Endothelial cell of umbilical vein (primary cell): ENCODE measurements around the gene GNB2. TPM values are rescaled to one million over a fixed set of nuclear protein-coding genes. Genes with fewer than 3 reads are reported as not detected.
"Not testable (repeated sequence)": the region's sequence is repeated elsewhere in the genome, so short reads cannot be mapped to it uniquely, and the experiment has no call there.

Experiments
- BruUV-seq: library from RNA; stranded (reverse); fragments of 400-500 nt; replicated peaks from 2 replicates; lab custom pipeline; 2021; lab: Mats Ljungman, UMichigan
- CTCF ChIA-PET: fragments of 300-600, 350-600 bp; sonication (Branson Sonifier 250); formaldehyde crosslinking; loops from one replicate; lab custom pipeline; 2021; ENCODE audit warnings: antibody characterized with exemption, inconsistent platforms; lab: Charles Lee
- POLR2A ChIA-PET: fragments of 300-600, 350-600 bp; sonication (Branson Sonifier 250); formaldehyde crosslinking; loops from one replicate; lab custom pipeline; 2021; ENCODE audit warnings: antibody characterized with exemption, inconsistent platforms; lab: Charles Lee
- DNase-seq: peaks from one replicate; pipeline ENCODE4 v3.0.0-alpha.2; 2011; ENCODE audit warnings: low read depth, low spot score
- FAIRE-seq: peaks from 2 replicates; lab custom pipeline; 2011; peaks lifted over from hg19 to GRCh38; lab: Jason Lieb, UNC
- H2AFZ ChIP-seq: 2 replicates; pipeline ENCODE4 v1.6.0; 2012; ENCODE audit warnings: low read depth, low read length, control low read depth, inconsistent platforms
- H3K27ac ChIP-seq: 2 replicates; pipeline ENCODE4 v1.5.1; 2011; ENCODE audit warnings: low read depth, mild to moderate bottlenecking, control low read depth, low read length, moderate library complexity; ENCODE audit not compliant: insufficient read depth
- H3K27me3 ChIP-seq, 2 experiments: 2 replicates each; pipeline versions ENCODE4 v1.6.0 to v1.6.1; 2011; ENCODE audit warnings: low read length in 2 of 2, mixed read lengths in 1 of 2; ENCODE audit not compliant: control insufficient read depth in 2 of 2, insufficient read depth in 2 of 2
- H3K36me3 ChIP-seq, 2 experiments: 2 replicates in 1 of 2; 3 replicates in 1 of 2; pipeline ENCODE4 v1.5.1; 2011; ENCODE audit warnings: low read length in 2 of 2, mild to moderate bottlenecking in 1 of 2, moderate library complexity in 1 of 2; ENCODE audit not compliant: control insufficient read depth in 2 of 2, insufficient read depth in 2 of 2; ENCODE audit errors: extremely low read depth in 1 of 2
- H3K4me1 ChIP-seq: 3 replicates; pipeline ENCODE4 v1.5.1; 2011; ENCODE audit warnings: mild to moderate bottlenecking, low read length; ENCODE audit not compliant: control insufficient read depth, insufficient read depth; ENCODE audit errors: extremely low read depth
- H3K4me2 ChIP-seq: 2 replicates; pipeline ENCODE4 v1.6.1; 2011; ENCODE audit warnings: low read length, control low read depth, mixed read lengths; ENCODE audit not compliant: insufficient read depth
- H3K4me3 ChIP-seq, 3 experiments: fragments of 200-600 bp in 1 of 3; sonication (generic), shearing (Covaris generic) in 1 of 3; replicated peaks in 1 of 3; 2 replicates each; pipeline ENCODE4 v1.5.1; 2011 to 2016; ENCODE audit warnings: control low read depth in 3 of 3, low read length in 3 of 3, mild to moderate bottlenecking in 2 of 3, inconsistent platforms in 1 of 3, low read depth in 1 of 3, moderate library complexity in 1 of 3; ENCODE audit not compliant: insufficient read depth in 1 of 3
- H3K79me2 ChIP-seq: 2 replicates; pipeline ENCODE4 v1.6.0; 2012; ENCODE audit warnings: low read length, inconsistent platforms; ENCODE audit not compliant: control insufficient read depth, insufficient read depth
- H3K9ac ChIP-seq: replicated peaks from 2 replicates; pipeline ENCODE3; 2011; ENCODE audit warnings: low read length, control low read depth; ENCODE audit not compliant: insufficient read depth; ENCODE audit errors: extremely low read depth
- H3K9me1 ChIP-seq: replicated peaks from 3 replicates; pipeline ENCODE4 v1.6.0; 2011; ENCODE audit warnings: mild to moderate bottlenecking, low read length; ENCODE audit not compliant: control insufficient read depth, insufficient read depth; ENCODE audit errors: extremely low read depth
- H3K9me3 ChIP-seq: replicated peaks from 2 replicates; pipeline ENCODE4 v1.5.1; 2012; ENCODE audit warnings: low read length, inconsistent platforms; ENCODE audit not compliant: control insufficient read depth, insufficient read depth
- H4K20me1 ChIP-seq: replicated peaks from 2 replicates; pipeline ENCODE3; 2011; ENCODE audit warnings: mild to moderate bottlenecking, low read length; ENCODE audit not compliant: control insufficient read depth, insufficient read depth; ENCODE audit errors: extremely low read depth
- FOS ChIP-seq: IDR thresholded peaks from 2 replicates; pipeline ENCODE4 v1.6.1; 2011; ENCODE audit warnings: mild to moderate bottlenecking, low read length, moderate library complexity, borderline replicate concordance; ENCODE audit not compliant: insufficient read depth
- GATA2 ChIP-seq: IDR thresholded peaks from 2 replicates; pipeline ENCODE4 v1.7.0; 2011; ENCODE audit warnings: low read depth, mild to moderate bottlenecking, moderate library complexity, mixed read lengths, low read length; ENCODE audit not compliant: insufficient read length, insufficient read depth
- JUN ChIP-seq: IDR thresholded peaks from 2 replicates; pipeline ENCODE4 v1.6.1; 2011; ENCODE audit warnings: borderline replicate concordance, low read depth; ENCODE audit not compliant: insufficient read length, insufficient read depth
- POLR2A ChIP-seq: IDR thresholded peaks from 2 replicates; pipeline ENCODE4 v1.6.1; 2012; ENCODE audit warnings: low read depth, mild to moderate bottlenecking, control low read depth, low read length
- POLR2AphosphoS5 ChIP-seq: IDR thresholded peaks from 2 replicates; pipeline ENCODE4 v1.6.1; 2012; ENCODE audit warnings: low read depth, mild to moderate bottlenecking, control low read depth, low read length, moderate library complexity; ENCODE audit not compliant: insufficient read depth
- dilution Hi-C: fragments of 300-500 bp; cut with MboI; formaldehyde crosslinking; loops from one replicate; pipeline ENCODE4 v1.15.0; 2019; ENCODE audit warnings: low sequenced_read_pairs; ENCODE audit not compliant: extremely low pct_ligation_motif_present
- intact Hi-C: fragments of 100-400 bp; cut with micrococcal nuclease; formaldehyde crosslinking; loops from one replicate; pipeline ENCODE4 v1.10.0; 2022
- polyA plus RNA-seq, 4 experiments: library from polyadenylated mRNA; depleted of rRNA in 3 of 4; stranded (reverse) in 3 of 4; unstranded in 1 of 4; fragments of >200 nt; gene quantifications; 2 replicates each; pipeline versions ENCODE4 v1.2.1 to v1.2.3, GENCODE V29; 2011 to 2012; ENCODE audit warnings: missing spikeins in 1 of 4
- total RNA-seq: library from RNA; stranded (reverse); gene quantifications from 2 replicates; pipeline ENCODE4 v1.2.3, GENCODE V29; 2021

Gene GNB2
- total and polyA plus RNA-seq, 2 donors (not counting 3 experiments of a cell fraction or from before 2014, with no cell fraction given) = 297 to 433 TPM

DNA sequence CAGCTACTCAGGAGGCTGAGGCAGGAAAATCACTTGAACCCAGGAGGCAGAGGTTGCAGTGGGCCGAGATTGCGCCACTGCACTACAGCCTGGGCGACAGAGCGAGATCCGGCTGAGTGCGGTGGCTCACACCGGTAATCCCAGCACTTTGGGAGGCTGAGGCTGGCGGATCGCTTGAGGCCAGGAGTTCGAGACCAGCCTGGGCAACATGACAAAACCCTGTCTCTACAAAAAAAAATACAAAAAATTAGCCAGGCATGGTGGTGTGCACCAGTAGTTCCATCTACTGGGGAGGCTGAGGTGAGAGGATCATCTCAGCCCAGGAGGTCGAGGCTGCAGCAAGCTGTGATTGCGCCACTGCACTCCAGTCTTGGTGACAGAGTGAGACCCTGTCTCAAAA lies 4.4 kb upstream of the GNB2 start:
- H3K9me3 ChIP-seq, BruUV-seq, CTCF ChIA-PET, dilution Hi-C loops, H3K4me1 ChIP-seq, H3K79me2 ChIP-seq, H3K36me3 ChIP-seq, H2AFZ ChIP-seq, H3K4me2 ChIP-seq, H3K27me3 ChIP-seq, H3K9me1 ChIP-seq, POLR2A ChIA-PET, H3K9ac ChIP-seq, intact Hi-C loops, FAIRE-seq, H3K4me3 ChIP-seq, H3K27ac ChIP-seq, H4K20me1 ChIP-seq, DNase-seq: not testable (repeated sequence)

DNA sequence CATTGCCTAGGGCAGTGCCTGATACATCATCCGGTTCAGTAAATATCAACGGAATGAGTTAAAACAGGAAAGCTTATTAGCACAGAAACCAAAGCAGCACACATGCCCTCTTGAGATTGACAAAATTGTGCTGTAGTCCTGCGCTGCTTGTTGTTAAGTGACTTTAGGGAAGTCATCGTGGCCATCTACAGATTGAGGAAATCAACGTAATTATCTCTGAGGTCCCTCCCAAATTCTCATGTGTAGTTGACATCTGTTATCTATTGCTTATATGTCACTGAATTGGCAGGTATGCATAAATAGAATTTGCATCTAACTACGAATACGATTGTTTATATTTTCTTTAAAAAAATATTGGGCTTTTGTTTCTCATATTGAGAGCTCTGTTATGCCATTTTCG lies 3.5 kb upstream of the GNB2 start:
- no peaks in the 10 kb centered on the region for H3K9me1 ChIP-seq
- CTCF ChIA-PET = interaction anchor here (1.5 to 1.6 kb wide), 2 partner anchors 14 to 36 kb away, joined by 4 read pairs; partner anchors contain the start of genes ACTL6B and POP7
- peaks cover 14% of the 10 kb centered on the region for H3K79me2 ChIP-seq
- H3K27ac ChIP-seq = no peak overlapping the region
- H3K4me2 ChIP-seq = no peak overlapping the region
- dilution Hi-C loops = no loop called here
- no peak for FAIRE-seq
- no peaks in the 10 kb centered on the region for H4K20me1 ChIP-seq
- POLR2A ChIA-PET = no interaction called here
- BruUV-seq = no TSS peak
- no peaks in the 10 kb centered on the region for H3K4me1 ChIP-seq
- H2AFZ ChIP-seq = no peak overlapping the region
- H3K27me3 ChIP-seq = peaks cover 4 to 5% of the 10 kb centered on the region in 2 experiments
- no peak for DNase-seq
- H3K9ac ChIP-seq = no peak overlapping the region
- H3K4me3 ChIP-seq = no peak overlapping the region
- TF ChIP-seq JUN (no peak), GATA2 (no peak), POLR2AphosphoS5 (no peak), FOS (no peak), POLR2A (no peak)
- no peaks in the 10 kb centered on the region for H3K9me3 ChIP-seq
- H3K36me3 ChIP-seq = no peaks in the 10 kb centered on the region
- intact Hi-C loops = no loop called here
